Activated CD4-positive, CD25-positive, alpha-beta regulatory T cell (primary cell): ENCODE results near the gene KRCC1.

ENCODE experiments used
- DNase-seq, 4 experiments: peaks; one replicate each; lab custom pipeline; 2025; lab: John Stamatoyannopoulos, UW

Gene KRCC1

GRCh38 chr2:88055371-88056128 is at the start of gene KRCC1:
Gene KRCC1 (minus strand): TSS chr2:88055783. CDS start chr2:88028563, 27,220 bp downstream.
- DNase-seq: peak; percentile 78 to 90 (median 86)

- DNase-seq: no peak
Measured at GRCh38 chr2:88100489-88100858, 44.9 kb upstream of the KRCC1 start.

- no peak for DNase-seq
Measured at GRCh38 chr2:88099798-88100488, 44.4 kb upstream of the KRCC1 start.

- DNase-seq: no peak
Measured at GRCh38 chr2:88098558-88098900, 42.9 kb upstream of the KRCC1 start.

GRCh38 chr2:88097891-88098557 is 42.4 kb upstream of the KRCC1 start:
- no peak for DNase-seq

GRCh38 chr2:88097192-88097591 is 41.6 kb upstream of the KRCC1 start:
- DNase-seq: no peak

GRCh38 chr2:88096708-88097107 is 41.1 kb upstream of the KRCC1 start:
- no peak for DNase-seq

- no peak for DNase-seq
Measured at GRCh38 chr2:88095022-88095421, 39.4 kb upstream of the KRCC1 start.

GRCh38 chr2:88092773-88093172 is 37.2 kb upstream of the KRCC1 start:
- DNase-seq: no peak

- DNase-seq: no peak
Measured at GRCh38 chr2:88091943-88092342, 36.4 kb upstream of the KRCC1 start.

- DNase-seq: no peak
Measured at GRCh38 chr2:88090446-88091283, 35.1 kb upstream of the KRCC1 start.

- DNase-seq: no peak
Measured at GRCh38 chr2:88088999-88089398, 33.4 kb upstream of the KRCC1 start.

GRCh38 chr2:88087763-88088162 is 32.2 kb upstream of the KRCC1 start:
- DNase-seq: no peak

GRCh38 chr2:88087073-88087472 is 31.5 kb upstream of the KRCC1 start:
- DNase-seq: no peak

GRCh38 chr2:88086401-88086800 is 30.8 kb upstream of the KRCC1 start:
- DNase-seq: no peak

GRCh38 chr2:88085602-88086001 is 30.0 kb upstream of the KRCC1 start:
- no peak for DNase-seq

GRCh38 chr2:88085099-88085498 is 29.5 kb upstream of the KRCC1 start:
- no peak for DNase-seq

- no peak for DNase-seq
Measured at GRCh38 chr2:88082781-88083180, 27.2 kb upstream of the KRCC1 start.

- DNase-seq: no peak
Measured at GRCh38 chr2:88081924-88082608, 26.5 kb upstream of the KRCC1 start.

- no peak for DNase-seq
Measured at GRCh38 chr2:88080545-88080944, 25.0 kb upstream of the KRCC1 start.

GRCh38 chr2:88078643-88079172 is 23.1 kb upstream of the KRCC1 start:
- DNase-seq: no peak
